NCI-H1436 (cell line): ENCODE results near the gene ASPN.

Source experiments
- DNase-seq: peaks from one replicate; lab custom pipeline; 2025; lab: John Stamatoyannopoulos, UW

ASPN gene

DNA sequence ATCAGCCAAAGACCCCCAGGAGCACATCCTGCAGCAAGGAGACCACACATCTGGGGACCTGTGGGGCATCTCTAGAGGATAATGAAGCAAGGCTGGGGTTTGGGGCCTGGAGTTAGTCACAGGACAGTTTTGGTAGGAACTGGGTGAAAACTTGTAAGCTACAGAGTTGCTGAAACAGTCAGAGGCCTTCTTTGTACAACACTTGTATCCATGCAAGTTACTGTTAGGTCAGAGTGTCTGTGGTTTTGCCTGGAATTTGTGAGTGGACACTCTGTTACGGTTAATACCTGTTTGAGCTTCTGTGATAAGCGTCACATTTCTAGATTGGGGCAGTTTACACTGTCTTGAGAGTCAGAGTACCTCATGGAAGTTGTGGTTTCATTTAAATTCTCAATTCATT is 22.6 kb upstream of the ASPN start:
- DNase-seq = no peak

- DNase-seq = no peak
Measured at GRCh38 chr9:92503156-92503555, 20.9 kb upstream of the ASPN start.

- no peak for DNase-seq
Measured at GRCh38 chr9:92501671-92502393, 19.5 kb upstream of the ASPN start.

- DNase-seq = no peak
Measured at GRCh38 chr9:92500725-92501124, 18.4 kb upstream of the ASPN start.

DNA sequence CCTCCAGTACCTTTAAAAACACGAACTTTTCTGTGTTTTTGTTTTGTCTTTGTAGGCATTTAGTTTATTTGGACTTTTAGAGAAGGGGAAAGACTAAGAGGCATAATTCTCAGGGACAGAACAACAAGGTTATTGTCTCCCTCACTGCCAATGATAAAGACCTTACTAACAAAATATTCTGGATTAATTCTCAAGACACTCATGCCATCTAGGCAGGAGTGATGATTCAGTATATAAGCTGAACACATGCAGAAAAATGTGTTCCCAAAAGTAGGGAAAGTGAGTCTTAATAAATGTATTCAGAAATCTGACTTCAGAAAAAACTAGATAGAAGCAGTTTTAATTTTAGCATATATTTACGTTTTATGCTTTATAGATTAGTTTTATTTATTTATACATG is 17.4 kb upstream of the ASPN start:
- DNase-seq = no peak

- DNase-seq = no peak
Measured at GRCh38 chr9:92496396-92497176, 14.3 kb upstream of the ASPN start.

- no peak for DNase-seq
Measured at GRCh38 chr9:92494856-92495255, 12.6 kb upstream of the ASPN start.

DNA sequence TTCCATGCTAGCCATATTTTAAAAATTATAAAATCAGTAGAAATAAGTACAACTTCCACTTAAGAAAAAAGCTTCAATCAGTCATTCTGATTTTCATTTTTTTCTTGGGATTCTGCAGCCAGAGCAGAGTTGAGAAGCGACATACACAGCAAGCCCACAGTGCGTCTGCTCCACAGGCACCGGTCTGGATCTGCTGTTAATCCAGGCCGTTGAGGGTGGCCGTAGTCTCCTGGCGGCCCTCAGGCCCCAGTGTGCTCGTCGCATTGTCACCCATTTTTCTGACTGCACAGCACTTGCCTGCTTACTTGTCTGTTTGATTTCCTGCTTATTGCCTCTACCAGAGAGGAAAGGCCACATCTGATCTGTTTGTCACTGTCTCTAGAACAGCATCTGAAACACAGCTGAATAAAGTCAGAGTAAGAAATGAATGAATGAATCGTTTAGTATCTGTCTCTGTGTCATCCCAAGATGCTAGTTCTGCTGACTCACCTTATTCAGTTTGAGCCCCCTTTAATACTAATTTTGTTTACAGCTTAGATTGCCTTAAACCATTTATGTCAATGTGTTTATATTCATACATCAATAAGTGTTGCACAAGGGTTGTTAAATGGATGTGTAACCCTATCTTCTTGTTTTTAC is 11.6 kb upstream of the ASPN start:
- DNase-seq = no peak

- DNase-seq = no peak
Measured at GRCh38 chr9:92492781-92493401, 10.6 kb upstream of the ASPN start.

- DNase-seq = no peak
Measured at GRCh38 chr9:92488681-92489550, 6.6 kb upstream of the ASPN start.

GRCh38 chr9:92486371-92486770 is 4.1 kb upstream of the ASPN start:
- no peak for DNase-seq

DNA sequence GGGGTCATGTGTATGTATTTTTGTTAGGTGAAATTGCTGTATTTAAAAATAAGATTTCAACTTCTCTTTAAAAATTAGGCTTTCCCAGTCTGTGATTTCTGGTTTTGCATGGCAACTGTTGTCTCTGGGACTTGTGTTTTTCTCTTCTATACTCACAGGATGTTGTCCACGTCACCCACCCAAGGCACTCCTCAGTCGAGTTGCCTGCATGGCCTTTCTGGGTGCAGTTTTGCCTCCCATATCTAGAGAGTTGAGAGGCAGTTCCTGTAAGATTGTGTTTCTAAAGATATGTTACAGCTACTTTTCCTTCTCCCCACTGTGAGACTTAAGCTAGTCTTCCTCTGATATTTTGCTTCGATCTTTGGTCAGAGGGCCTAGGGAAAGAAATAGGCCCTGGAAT is 2.3 kb upstream of the ASPN start:
- no peak for DNase-seq

DNA sequence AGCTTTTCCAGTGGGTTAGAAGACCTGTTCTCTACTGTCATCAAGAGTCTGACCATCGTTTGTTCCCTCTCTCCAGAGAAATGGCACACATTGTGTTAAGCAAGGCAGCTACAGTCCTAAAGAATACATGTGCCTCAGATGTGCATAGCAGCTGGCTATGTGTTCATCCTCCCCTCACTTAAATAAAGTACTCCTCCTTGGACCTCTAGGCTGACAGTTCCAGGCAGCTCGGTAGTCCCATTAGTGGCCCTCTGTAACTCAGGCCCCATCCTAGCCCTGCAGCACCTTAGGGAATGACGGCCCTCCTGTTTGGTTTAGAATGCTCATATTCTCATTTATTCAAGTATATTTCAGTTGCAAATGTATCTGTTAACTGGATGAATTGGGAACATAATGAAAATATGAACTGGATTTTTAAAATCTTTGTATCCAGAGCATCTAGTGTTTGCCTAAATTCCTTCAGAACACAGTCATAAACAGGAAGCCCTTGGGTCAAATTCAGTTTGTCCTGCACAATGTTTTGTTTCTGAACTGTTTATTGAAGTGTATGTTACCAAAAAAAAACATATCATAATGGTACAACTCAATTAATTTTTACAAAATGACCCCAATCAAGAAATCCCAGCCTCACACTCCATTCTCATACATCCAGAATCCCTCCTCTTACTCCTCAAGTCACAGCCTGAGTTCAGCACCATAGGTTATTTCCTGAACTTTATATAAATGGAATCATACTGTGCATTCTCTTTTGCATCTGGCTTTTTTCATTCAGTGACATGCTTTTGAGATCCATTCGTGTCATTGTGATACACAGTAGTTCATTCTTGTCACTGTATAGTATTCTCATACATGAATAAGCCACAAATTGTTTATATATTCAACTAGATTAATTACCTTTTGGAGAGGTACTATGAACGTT is 1.6 kb upstream of the ASPN start:
- no peak for DNase-seq

GRCh38 chr9:92482805-92483204 is 499 bp upstream of the ASPN start:
- DNase-seq = no peak

DNA sequence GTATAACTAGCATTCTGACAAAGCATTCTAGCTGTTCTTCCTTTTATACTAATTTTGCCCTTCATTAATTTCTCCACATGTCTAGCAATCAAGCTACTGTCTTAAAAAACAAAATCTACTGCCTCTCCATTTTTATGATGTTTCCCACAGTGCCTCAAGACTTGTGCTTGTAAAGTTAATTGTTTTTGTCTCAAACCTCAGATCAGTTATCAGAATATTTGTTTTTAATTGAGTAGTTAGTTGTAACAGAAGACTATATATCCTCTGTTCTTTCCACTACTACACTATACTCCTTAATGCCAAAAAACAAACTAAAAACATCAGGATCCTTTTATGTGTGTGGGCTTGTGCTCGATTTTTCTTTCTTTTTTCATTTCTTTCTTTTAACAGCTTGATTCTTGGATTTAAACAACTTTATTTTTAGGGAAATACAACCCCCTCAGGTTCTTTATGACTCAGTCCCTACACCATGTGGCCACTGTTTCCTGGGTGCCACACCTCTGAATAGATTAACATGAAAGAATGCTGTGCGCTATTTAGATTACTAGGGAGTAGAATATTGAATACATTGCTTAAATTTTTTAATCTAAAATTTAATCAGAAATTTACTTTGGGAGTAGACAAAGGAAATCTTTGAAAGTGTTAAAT is 1.2 kb downstream of the ASPN start:
- DNase-seq = no peak

DNA sequence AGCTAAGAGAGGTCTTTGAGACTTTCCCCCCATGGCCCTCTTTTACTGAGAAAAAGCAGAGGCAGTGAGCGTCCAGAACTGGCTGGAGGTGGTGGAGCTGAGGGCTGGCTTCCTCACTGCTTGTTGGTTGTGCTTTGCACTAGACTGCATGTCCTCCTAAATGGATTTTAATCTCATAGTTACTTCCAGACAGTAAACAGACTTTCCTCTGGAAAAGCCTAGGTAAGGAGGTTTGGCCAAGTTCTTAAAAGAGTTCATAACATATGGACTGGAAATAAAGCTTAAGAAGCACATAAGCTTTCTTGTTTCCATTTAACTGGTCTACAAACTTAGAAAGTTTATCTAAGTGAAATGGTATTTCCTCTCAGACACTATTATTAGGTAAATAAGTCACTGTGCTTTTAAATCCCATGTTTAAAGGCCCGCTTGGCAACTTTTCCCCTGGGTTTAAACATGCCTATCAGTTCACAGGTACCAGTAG is 2.0 kb downstream of the ASPN start:
- no peak for DNase-seq

- DNase-seq = no peak
Measured at GRCh38 chr9:92479346-92479745, 3.0 kb downstream of the ASPN start.

DNA sequence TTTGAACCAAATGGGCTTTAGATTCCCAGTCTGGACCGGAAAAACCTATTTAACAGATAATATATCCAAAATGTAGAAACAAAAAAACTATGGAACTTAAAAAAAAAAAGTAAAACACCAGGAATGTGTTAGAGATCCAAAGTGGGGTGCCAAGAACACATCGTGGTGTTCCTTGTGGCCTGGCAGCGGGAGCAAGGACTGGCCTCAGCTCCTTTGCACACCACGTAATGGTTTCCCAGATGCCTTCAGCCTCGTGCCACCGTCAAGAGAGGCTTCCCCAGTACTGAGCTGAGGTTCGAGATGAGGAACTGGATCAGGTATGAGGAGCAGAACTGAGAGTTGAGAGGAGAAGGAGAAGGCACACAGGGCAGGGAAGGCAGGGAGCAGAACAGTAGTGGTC is 3.5 kb downstream of the ASPN start:
- DNase-seq = no peak

GRCh38 chr9:92476962-92477361 is 5.3 kb downstream of the ASPN start:
- no peak for DNase-seq

DNA sequence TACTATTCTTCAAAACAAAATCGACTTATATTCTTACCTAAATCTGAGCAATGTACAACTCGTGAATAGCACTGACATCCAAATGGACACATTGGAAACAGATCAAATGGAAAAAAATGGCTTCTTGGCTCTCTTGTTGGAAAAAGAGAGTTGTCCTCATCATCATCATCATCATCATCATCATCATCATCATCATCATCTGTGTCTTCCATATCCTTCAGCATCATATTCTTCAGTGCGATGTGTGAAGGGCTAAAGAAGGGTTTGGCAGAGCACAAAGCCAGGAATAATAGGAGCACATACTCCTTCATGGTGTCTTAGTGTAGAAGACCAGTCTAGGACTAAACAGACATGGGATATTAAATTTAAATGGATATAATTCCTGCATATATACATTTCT is 7.7 kb downstream of the ASPN start:
- no peak for DNase-seq
